GM19438 (cell line): Measurements from ENCODE around the gene RCC1.
A peak's percentile ranks its signal among the peaks of the same experiment; 100 is the strongest.
"Not testable (repeated sequence)": the region's sequence is repeated elsewhere in the genome, so short reads cannot be mapped to it uniquely, and the experiment has no call there.

Source experiments
- ATAC-seq: cut with Tn5 transposase; IDR thresholded peaks from one replicate; pipeline ENCODE4 v1.9.1; 2021; ENCODE audit warnings: low read depth; ENCODE audit not compliant: unreplicated experiment

RCC1 gene

GRCh38 chr1:28510970-28511440 lies 5.2 kb downstream of the RCC1 start:
- ATAC-seq, result no peak

- ATAC-seq, result no peak
These were observed 6.3 kb downstream of the RCC1 start for GRCh38 chr1:28512058-28512611.

GRCh38 chr1:28514445-28514933 lies 8.6 kb downstream of the RCC1 start:
- not testable (repeated sequence) for ATAC-seq

GRCh38 chr1:28516518-28516956 lies 10.7 kb downstream of the RCC1 start:
- no peak for ATAC-seq

GRCh38 chr1:28517649-28517999 lies 11.8 kb downstream of the RCC1 start:
- ATAC-seq, result peak; percentile 10

- peak; percentile 65 for ATAC-seq
These were observed 12.3 kb downstream of the RCC1 start for GRCh38 chr1:28518000-28518744.

GRCh38 chr1:28518745-28519341 lies 13.0 kb downstream of the RCC1 start:
- no peak for ATAC-seq

GRCh38 chr1:28519946-28520725 lies 14.3 kb downstream of the RCC1 start:
- no peak for ATAC-seq

- ATAC-seq, result not testable (repeated sequence)
These were observed 15.0 kb downstream of the RCC1 start for GRCh38 chr1:28520796-28521195.

- no peak for ATAC-seq
These were observed 15.8 kb downstream of the RCC1 start for GRCh38 chr1:28521502-28522164.

- not testable (repeated sequence) for ATAC-seq
These were observed 16.7 kb downstream of the RCC1 start for GRCh38 chr1:28522537-28522936.

GRCh38 chr1:28525002-28525642 lies 19.3 kb downstream of the RCC1 start:
- ATAC-seq, result not testable (repeated sequence)

- ATAC-seq, result no peak
These were observed 21.0 kb downstream of the RCC1 start for GRCh38 chr1:28526886-28527285.

- no peak for ATAC-seq
These were observed 24.6 kb downstream of the RCC1 start for GRCh38 chr1:28530456-28530855.

GRCh38 chr1:28534671-28535070 lies 28.8 kb downstream of the RCC1 start:
- no peak for ATAC-seq

GRCh38 chr1:28535180-28535579 lies 29.3 kb downstream of the RCC1 start:
- no peak for ATAC-seq

GRCh38 chr1:28537457-28538199 lies 31.8 kb downstream of the RCC1 start:
- no peak for ATAC-seq

GRCh38 chr1:28538286-28538685 lies 32.4 kb downstream of the RCC1 start:
- no peak for ATAC-seq

- no peak for ATAC-seq
These were observed 34.8 kb downstream of the RCC1 start for GRCh38 chr1:28540651-28541050.
